IPS-18c (cell line): ENCODE measurements around the gene FBLIM1.

ENCODE experiments used
- H3K4me3 ChIP-seq: 2 replicates; pipeline ENCODE4 v1.7.0; 2013; ENCODE audit warnings: low read depth, mild to moderate bottlenecking, low read length, moderate library complexity; ENCODE audit not compliant: insufficient read depth
- H3K9me3 ChIP-seq: one replicate; pipeline ENCODE4 v1.6.1; 2013; ENCODE audit warnings: mild to moderate bottlenecking, low read length, moderate library complexity; ENCODE audit not compliant: control insufficient read depth, insufficient read depth

The FBLIM1 gene, protein sequence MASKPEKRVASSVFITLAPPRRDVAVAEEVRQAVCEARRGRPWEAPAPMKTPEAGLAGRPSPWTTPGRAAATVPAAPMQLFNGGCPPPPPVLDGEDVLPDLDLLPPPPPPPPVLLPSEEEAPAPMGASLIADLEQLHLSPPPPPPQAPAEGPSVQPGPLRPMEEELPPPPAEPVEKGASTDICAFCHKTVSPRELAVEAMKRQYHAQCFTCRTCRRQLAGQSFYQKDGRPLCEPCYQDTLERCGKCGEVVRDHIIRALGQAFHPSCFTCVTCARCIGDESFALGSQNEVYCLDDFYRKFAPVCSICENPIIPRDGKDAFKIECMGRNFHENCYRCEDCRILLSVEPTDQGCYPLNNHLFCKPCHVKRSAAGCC

DNA sequence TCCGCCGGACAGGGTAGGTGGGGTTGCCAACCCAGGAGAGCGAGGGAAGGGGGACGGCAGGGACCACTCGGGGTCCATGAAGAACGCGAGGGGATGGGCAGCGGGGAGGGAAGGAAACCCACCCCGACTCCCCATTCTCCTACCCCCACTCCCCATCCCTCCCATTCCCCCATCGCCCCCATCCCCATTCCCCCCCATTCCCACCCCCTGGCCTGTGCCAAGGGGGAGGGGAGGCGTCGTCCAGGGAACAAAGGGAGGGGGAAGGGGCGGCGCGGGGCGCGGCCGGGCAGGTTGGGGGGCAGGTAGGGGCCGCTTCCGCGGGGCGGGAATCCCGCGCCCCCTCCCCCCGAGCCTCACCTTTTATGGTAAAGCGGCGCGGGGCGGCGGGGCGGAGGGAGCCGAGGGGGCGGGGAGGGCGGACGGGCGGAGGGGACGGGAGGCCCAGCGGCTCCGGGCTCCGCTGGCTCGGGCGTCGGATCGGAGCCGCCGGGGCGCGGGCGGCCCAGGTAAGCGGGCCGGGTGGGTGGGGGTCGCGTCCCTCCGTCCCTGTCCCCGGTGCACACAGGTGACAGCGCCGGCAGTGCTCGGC lies at the start of gene FBLIM1:
FBLIM1 (plus strand) TSS at position 453 of the 589 bp plus-strand sequence. CDS start 6,189 bp downstream, outside the sequence.
- Histone ChIP-seq H3K4me3 (peak within 1 kb of the TSS; percentile 82), H3K9me3 (no peaks in the 10 kb centered on the region)

DNA sequence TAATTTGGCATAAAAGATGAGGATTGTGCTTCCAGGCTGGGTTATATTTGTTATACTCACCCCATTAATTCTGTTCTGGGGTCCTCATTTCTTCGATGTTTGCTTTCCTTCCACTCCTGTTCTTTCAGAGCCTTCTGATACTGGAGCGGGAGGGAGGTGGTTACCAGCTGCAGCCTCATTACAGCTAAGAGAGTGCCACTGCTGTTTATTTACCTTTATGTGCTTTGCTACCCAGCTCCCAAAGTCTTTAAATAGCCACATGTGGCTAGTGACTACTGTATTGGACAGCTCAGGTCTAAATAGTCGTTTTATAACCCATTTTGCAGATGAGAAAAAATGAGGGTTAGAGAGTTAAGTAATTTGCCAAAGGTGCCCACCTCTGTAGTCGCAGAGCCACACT lies 49.4 kb upstream of the FBLIM1 start:
- Histone ChIP-seq H3K4me3 (no peak overlapping the region), H3K9me3 (no peaks in the 10 kb centered on the region)

DNA sequence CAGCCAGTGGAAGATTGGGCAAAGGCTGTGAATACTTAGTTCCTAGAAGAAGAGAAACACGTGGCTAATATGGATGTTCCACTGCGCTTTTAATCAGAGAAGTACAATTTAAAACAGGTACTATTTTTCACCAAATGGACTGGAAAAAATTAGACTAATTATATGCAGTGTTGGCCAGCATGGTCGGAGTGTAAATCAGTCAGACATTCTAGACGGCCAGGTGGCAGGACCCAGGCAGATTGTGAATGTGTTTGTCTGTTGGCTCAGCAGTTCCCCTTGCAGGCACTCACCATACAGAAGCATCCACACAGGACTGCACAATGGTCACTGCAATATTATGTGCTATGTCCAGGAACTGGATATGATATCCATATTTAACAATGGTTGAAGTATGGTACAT lies 46.4 kb upstream of the FBLIM1 start:
- H3K9me3 ChIP-seq = no peaks in the 10 kb centered on the region
- H3K4me3 ChIP-seq = no peak overlapping the region

DNA sequence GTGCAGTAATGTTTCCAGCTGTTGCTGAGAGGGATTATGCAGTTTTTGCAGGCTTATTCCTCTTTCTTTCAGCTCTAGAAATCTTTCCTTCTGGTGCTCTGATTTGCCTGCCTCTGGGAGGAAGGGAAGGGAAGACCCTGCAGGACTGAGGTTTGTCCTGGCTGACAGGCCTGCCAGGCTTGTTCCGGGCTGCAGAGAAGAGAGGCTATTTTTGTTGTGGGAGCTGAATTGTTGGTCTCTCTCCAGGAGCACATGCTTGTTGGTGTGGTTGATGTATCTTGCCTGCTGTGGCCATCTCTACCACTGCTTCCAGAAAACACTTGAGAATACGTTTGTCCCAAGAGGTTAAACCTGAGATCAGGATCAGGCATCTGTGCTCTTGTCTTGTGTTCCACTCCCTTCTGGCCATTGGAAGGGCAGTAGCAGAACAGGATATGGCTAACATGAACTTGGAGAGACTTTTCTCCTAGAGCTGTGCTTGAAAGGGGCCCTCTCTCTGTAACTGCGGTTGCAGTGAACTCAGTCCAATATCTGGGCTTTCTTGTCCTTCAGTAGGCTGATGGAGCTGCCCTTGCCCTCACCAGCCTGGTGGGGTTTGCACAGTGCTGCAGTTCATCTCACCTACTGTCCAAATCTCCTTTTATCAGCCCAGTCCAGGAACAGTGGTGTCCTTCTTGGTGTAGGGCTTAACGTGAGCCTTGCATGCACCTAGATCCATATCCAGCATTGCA lies 44.0 kb upstream of the FBLIM1 start:
- Histone ChIP-seq H3K4me3 (no peak overlapping the region), H3K9me3 (no peaks in the 10 kb centered on the region)

DNA sequence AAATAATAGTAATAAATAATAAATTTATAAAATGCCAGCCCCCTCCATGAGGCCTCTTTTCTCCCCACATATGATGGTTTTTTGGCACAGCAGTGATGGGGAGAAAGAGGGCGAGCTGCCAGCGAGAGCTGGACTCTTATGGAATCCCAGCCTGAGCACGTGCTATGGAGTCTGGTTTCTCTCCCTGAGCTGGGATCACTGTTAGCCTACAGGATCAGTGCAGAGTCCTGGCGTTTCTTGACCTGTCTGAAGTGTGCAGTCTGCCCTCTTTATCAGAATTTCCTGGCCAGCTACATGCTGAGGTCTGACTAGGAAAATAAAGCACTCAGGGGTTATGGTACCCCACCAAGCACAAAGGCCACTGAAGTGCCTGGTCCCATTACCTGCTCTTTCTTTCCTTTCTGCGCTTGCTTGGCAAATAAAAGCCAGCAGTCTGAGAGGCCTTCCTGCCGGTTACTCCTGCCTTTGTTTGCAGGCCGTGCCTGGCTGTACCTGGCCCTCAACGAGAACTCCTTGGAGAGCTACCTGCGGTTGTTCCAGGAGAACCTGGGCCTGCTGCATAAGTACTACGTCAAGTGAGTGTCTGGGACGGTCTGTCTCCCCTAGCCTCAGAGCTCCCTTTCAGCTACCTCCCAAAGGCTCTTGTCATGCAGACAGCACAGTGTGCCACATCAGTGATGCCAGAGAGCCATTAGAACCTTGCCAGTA lies 41.0 kb upstream of the FBLIM1 start:
- no peak overlapping the region for H3K4me3 ChIP-seq
- H3K9me3 ChIP-seq = no peaks in the 10 kb centered on the region

DNA sequence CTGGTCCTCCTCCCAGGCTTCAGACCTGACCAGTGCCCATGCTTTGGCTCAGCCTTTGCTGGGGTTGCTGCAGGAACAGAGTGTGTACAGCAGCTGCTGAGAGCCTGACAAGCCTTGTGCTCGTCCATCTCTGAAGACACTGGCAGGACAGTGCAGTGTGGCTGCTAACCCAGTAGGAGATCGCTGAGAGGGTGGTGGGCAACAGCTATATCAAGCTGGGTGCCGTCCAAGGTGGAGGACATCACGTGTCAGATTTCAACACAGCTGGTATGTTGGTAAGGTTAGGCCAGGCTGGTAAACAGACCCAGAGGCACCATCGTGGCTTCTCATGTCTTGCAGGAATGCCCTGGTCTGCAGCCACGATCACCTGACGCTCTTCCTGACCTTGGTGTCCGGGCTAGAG lies 40.4 kb upstream of the FBLIM1 start:
- H3K9me3 ChIP-seq = no peaks in the 10 kb centered on the region
- no peak overlapping the region for H3K4me3 ChIP-seq

DNA sequence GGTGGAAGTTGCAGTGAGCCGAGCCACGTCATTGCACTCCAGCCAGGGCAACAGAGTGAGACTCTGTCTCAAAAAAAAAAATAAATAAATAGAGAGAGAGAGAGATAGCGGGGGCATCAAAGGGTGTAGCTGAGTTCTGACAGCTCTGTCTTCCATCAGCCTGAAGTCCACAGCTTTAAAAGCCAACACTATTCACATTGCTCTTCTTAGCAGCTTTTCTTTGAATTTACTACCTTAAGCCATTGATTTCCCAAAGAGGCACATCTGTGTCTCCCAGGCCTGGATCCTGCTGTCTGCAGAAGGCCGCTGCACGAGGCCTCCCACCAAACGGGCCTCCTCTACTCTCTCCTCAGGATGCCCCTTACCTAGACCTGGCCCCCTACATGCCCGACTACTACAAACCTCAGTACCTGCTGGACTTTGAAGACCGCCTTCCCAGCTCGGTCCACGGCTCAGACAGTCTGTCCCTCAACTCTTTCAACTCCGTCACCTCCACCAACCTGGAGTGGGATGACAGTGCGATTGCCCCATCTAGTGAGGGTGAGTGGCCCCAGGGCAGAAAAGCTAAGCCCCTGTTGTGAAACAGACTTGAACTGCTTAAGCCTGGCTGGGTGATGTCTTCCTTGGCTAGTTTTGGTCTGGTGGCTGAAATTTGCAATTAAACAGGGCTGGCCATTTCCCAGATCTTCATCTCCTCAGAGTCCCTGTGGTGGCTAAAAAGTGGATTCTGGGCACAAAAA lies 39.0 kb upstream of the FBLIM1 start:
- Histone ChIP-seq H3K4me3 (no peak overlapping the region), H3K9me3 (no peaks in the 10 kb centered on the region)

DNA sequence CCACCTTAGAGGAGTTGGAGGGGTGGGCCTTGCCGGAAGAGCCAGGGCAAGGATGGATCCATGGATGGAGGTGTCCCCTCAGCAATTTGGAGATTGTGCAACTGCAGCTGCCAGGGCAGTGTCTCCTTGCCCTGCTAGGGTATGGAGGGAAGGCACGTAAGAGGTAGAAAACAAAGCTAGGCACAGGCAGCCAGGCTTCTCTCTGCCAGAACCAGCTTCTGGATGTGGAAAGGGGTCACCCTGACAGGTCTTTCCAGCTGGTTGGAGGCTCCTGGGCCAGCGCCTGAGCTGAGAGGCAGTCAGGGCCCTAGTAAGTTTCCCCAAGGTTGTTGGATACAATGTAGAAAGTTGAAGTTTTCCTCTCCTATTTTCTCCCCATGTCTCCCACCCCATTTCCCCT lies 37.7 kb upstream of the FBLIM1 start:
- no peaks in the 10 kb centered on the region for H3K9me3 ChIP-seq
- H3K4me3 ChIP-seq = no peak overlapping the region

DNA sequence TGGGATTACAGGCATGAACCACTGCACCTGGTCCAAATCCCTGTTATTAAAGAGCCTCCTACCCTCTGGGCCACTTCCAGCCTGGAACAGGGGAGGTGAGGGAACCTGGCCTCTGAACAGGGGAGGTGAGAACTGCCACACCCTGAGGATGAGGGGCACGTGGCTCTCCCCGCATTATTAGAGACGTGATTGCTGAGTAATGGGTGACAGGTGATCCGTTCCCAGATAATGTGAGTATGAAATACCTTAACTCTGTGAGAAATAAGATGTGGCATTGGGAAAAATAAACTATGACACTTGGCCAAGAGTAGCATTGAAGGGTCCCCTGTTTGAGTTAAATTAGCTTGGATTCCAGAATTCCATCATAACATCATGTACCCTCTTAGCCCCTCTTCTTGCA lies 36.2 kb upstream of the FBLIM1 start:
- Histone ChIP-seq H3K9me3 (no peaks in the 10 kb centered on the region), H3K4me3 (no peak overlapping the region)

DNA sequence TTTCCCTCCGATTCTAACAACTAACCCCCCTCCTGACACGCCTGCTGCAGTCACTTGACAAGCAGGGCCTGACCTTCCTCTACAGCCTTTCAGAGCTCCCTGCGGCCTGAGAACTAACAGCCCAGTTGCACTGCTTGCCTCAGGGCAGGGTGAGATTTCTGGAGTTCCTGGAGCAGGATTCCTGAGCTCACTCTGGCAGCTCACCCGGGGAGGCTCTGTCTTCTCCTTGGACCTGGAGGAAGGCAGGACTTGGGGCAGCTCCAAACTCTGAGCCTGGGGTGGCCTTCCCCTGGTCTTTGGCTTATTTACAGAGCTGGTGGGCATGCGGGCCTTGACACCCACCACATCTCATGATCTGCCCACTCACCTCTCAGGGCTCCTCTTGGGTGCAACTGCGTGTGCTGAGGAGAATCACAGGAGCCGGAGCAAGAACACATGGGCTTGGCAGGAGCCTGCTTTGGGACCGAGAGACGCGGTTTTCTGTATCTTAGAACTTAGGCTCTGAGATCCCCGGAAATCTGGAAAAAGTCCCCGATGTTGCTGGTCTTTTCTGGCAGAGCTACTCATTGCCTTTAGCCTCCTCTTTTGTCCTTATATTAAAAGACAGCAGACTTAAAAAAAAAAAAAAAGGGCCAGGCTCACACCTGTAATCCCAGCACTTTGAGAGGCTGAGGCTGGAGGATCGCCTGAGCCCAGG lies 35.6 kb upstream of the FBLIM1 start:
- Histone ChIP-seq H3K9me3 (no peaks in the 10 kb centered on the region), H3K4me3 (no peak overlapping the region)

DNA sequence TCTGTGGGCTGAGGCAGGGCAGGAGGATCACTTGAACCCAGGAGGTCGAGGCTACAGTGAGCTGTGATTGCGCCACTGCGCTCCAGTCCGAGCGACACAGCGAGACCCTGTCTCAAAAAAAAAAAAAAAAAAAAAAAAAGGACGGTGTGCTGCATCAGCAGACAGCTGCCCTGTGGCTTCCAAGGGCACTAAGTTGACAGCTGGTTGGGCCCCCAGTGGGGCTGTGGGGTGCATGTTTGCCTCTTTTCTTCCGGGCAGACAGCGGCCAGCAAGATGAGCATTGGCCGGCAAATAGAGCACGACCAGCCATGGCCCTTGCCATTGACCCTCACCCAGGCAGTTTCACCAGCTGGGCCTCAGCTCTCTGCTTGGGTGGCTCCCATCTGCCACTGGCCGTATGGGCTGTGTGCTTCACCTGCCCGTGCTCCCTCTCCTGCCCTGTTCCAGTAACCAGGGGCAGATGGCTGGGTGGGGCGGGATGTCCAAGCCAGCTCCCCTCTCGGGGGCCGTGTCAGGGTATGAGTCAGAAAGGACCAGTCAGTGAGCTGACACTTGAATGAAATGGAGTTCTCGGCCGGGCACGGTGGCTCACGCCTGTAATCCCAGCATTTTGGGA lies 34.9 kb upstream of the FBLIM1 start:
- Histone ChIP-seq H3K4me3 (no peak overlapping the region), H3K9me3 (no peaks in the 10 kb centered on the region)

DNA sequence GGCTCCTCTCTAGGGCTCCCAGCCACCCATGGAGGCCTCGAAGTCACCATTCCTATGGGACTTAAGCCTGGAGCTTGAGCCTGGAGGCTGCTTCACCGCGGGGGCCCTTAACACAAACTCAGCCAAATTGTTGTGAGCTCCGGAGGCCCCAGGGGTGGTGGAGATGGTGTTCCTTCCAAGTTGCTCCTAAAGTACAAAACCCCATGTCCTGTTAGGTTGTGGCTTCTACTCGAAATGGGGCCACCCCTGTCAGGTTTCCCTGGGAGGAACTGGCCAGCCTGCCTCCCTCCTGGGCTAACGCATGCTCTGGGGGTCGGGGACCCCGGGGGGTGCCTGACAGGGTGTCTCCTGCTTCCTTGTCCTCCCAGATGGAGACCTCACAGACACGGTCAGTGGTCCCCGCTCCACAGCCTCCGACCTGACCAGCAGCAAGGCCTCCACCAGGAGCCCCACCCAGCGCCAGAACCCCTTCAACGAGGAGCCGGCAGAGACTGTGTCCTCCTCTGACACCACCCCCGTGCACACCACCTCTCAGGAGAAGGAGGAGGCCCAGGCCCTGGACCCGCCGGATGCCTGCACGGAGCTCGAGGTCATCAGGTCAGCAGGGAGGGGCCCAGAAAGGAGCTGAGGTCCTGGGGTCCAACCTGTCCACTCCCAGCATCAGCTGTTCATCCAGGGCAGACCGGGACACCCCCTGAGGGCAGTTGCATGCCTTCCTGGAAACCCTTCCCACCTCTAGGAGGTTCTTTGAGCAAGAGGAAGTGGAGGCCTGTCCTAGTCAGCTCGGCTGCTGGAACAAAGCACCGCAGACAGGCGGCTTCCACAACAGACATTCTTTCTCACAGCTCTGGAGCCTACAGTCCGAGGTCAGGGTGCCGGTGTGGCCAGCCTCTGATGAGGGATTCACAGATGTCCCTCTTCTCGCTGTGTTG lies 33.4 kb upstream of the FBLIM1 start:
- Histone ChIP-seq H3K4me3 (no peak overlapping the region), H3K9me3 (no peaks in the 10 kb centered on the region)

DNA sequence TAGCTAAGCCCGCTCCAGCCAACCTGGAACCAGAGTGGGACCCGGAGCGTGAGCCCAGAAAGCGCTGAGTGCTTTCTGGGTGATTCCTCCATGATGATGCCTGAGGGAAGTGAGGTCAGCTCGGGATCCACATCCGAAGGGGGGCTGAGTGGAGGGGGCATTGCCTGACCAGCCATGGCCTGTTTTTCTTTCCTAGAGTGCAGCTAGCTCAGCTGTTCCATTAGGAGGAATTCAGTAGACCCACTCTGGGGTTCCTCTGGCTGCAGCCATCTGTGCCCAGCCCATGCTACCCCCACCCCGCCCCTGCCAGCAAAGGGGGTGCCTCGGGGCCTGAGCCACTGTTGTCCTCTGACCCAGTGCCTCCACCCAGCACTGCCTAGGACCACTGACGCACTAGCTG lies 32.1 kb upstream of the FBLIM1 start:
- Histone ChIP-seq H3K4me3 (no peak overlapping the region), H3K9me3 (no peaks in the 10 kb centered on the region)

DNA sequence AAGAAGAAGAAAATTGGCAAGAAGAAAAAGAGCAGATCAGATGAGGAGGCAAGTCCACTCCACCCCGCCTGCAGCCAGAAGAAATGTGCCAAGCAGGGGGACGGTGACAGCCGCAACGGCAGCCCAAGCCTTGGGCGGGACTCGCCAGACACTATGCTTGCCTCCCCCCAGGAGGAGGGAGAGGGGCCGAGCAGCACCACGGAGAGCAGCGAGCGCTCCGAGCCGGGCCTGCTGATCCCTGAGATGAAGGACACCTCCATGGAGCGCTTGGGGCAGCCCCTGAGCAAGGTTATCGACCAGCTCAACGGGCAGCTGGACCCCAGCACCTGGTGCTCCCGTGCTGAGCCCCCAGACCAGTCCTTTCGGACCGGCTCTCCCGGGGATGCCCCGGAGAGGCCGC lies 31.6 kb upstream of the FBLIM1 start:
- no peaks in the 10 kb centered on the region for H3K9me3 ChIP-seq
- H3K4me3 ChIP-seq = no peak overlapping the region

DNA sequence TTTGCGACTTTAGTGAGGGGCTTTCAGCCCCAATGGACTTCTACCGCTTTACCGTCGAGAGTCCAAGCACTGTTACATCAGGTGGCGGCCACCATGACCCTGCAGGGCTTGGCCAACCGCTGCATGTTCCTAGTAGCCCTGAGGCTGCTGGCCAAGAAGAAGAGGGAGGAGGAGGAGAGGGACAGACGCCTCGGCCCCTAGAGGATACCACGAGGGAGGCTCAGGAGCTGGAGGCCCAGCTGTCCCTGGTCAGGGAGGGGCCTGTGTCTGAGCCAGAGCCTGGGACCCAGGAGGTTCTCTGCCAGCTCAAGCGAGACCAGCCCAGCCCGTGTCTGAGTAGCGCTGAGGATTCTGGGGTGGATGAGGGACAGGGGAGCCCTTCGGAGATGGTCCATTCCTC lies 31.2 kb upstream of the FBLIM1 start:
- no peak overlapping the region for H3K4me3 ChIP-seq
- H3K9me3 ChIP-seq = no peaks in the 10 kb centered on the region
